ENCODE data around the gene CDC42BPG.

The CDC42BPG gene

GRCh38 chr11:64844330-64845128 is at the start of gene CDC42BPG (continued):
- TF ChIP-seq PRDM10 (tag by site-specific recombination; IDR thresholded peaks at IDR 0.05): peak; percentile 63
- TF ChIP-seq KLF9 (tag by site-specific recombination; IDR thresholded peaks at IDR 0.05; ENCODE audit: low read depth): 0 out of 2 replicates have a peak, but pooled peaks have one; percentile 3
- 0 out of 2 replicates have a peak, but pooled peaks have one; percentile 46 for TF ChIP-seq ZBTB10 (tag by site-specific recombination; IDR thresholded peaks at IDR 0.05)
- TF ChIP-seq ZBTB1 (tag by site-specific recombination; IDR thresholded peaks at IDR 0.05): 0 out of 2 replicates have a peak, but pooled peaks have one; percentile 49
- TF ChIP-seq SP2 (tag by site-specific recombination; IDR thresholded peaks at IDR 0.05): peak; percentile 64
- no peak for TF ChIP-seq ZNF2 (tag by site-specific recombination; IDR thresholded peaks at IDR 0.05)
- peak; percentile 76; the same call in 1 of the 2 replicates for TF ChIP-seq ZNF423 (tag by site-specific recombination; IDR thresholded peaks at IDR 0.05)
- TF ChIP-seq SP3 (tag by site-specific recombination; IDR thresholded peaks at IDR 0.05): peak; percentile 38

- H3K9me3 ChIP-seq (ENCODE audit: control insufficient read depth, insufficient read depth, low read depth, low read length): no peaks in the 10 kb centered on the region
- POLR2A ChIA-PET: interaction anchor here (1.4 kb wide), 1 partner anchor 47 kb away, joined by 3 read pairs; no protein-coding TSS in a partner anchor
- no peaks in the 10 kb centered on the region for H3K4me1 ChIP-seq (ENCODE audit: control insufficient read depth, insufficient read depth, low read length)
- H3K4me3 ChIP-seq (ENCODE audit: low read depth, low read length): no peak overlapping the region
- peaks cover 0 to 34% of the 10 kb centered on the region in 2 experiments; a peak in 1 of 3 replicates for H3K36me3 ChIP-seq (ENCODE audit: control insufficient read depth in 2 of 2, insufficient read depth in 1 of 2, low read length in 2 of 2)
- no peak overlapping the region for H3K27ac ChIP-seq (ENCODE audit: extremely low read depth, low read depth, low read length)
- CTCF ChIA-PET: interaction anchor here (0.6 to 9.4 kb wide), 22 partner anchors 8 to 130 kb away, joined by 3 to 111 read pairs (median 4); partner anchors contain the start of genes ARL2, ATG2A, BATF2 and MAP4K2
- TF ChIP-seq ZNF529 (tag by site-specific recombination; IDR thresholded peaks at IDR 0.05; ENCODE audit: insufficient replicate concordance): no peak
- TF ChIP-seq PRDM10 (tag by site-specific recombination; IDR thresholded peaks at IDR 0.05): no peak
- TF ChIP-seq MYNN (tag by site-specific recombination; IDR thresholded peaks at IDR 0.05; ENCODE audit: borderline replicate concordance): no peak
- no peak for TF ChIP-seq ZNF791 (tag by site-specific recombination; IDR thresholded peaks at IDR 0.05)
- no peak for TF ChIP-seq GLI4 (tag by site-specific recombination; IDR thresholded peaks at IDR 0.05)
- TF ChIP-seq ZNF560 (tag by site-specific recombination; IDR thresholded peaks at IDR 0.05; ENCODE audit: borderline replicate concordance): no peak
- no peak for TF ChIP-seq ZNF777 (tag by site-specific recombination; IDR thresholded peaks at IDR 0.05; ENCODE audit: borderline replicate concordance)
- no peak for TF ChIP-seq ZNF140 (tag by site-specific recombination; IDR thresholded peaks at IDR 0.05)
- no peak for TF ChIP-seq ZNF785 (tag by site-specific recombination; IDR thresholded peaks at IDR 0.05)
- TF ChIP-seq ZNF558 (tag by site-specific recombination; IDR thresholded peaks at IDR 0.05): no peak
- no peak for TF ChIP-seq GLIS2 (tag by site-specific recombination; IDR thresholded peaks at IDR 0.05)
- no peak for TF ChIP-seq ZNF280C (tag by site-specific recombination; IDR thresholded peaks at IDR 0.05)
- TF ChIP-seq ZNF660 (tag by site-specific recombination; IDR thresholded peaks at IDR 0.05): no peak
- no peak for TF ChIP-seq ZFP69B (tag by site-specific recombination; IDR thresholded peaks at IDR 0.05)
These were observed 49.0 kb upstream of the CDC42BPG start for GRCh38 chr11:64893194-64894069.

Data from HEK293 (cell line).